Measurements from ENCODE around the gene INSRR. TPM values are rescaled to one million over a fixed set of nuclear protein-coding genes. Genes with fewer than 3 reads are reported as not detected.
A peak's percentile ranks its signal among the peaks of the same experiment; 100 is the strongest.

The INSRR gene
- total RNA-seq, 1 donor from 2014 or later, result not detected

DNA sequence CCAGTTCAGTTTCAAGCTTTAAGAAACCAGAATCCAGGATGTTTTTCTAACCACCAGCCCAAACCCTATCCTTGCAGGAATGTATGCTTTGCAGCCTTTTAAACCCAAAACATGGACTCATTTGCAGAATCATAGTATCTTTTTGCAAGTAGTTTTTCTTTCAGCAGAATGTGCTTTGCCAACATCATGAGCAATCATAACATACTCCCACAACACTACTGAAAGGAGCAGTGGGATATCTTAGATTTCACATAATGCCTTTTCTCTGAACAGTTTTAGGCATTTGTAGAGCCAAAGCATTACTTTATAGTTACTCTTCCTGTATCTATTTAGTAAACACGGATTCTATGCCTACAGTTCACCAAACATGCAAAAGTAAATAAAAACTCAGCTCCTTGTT, 32.3 kb downstream of the INSRR start:
- DNase-seq, result no peak

DNA sequence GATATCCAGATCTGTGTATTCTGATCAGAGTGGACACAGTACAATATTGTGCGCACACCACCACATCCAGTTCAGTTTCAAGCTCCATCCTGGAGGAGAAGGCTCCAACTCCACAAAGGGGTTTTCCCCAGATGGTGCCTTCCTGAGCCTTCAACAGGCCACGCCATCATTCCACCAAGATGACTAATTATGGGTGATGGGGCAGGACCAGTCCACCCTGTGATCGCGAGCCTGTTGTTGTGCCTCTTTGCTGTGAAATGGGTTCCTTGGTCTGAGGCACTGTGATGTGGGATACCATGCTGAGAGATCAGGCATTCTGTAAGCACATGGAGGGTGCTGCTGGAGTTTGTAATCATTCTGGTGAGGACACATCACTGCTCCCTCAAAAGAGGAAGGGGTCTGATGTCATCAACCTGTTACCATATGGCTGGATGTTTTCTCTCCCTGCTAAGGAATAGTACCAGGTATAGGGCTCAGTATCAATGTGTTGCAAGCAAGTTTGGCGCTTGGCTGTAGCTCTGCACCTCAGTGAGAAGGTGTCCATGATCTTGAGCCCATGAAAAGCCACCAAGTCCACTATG, 35.6 kb downstream of the INSRR start:
- DNase-seq, result no peak

DNA sequence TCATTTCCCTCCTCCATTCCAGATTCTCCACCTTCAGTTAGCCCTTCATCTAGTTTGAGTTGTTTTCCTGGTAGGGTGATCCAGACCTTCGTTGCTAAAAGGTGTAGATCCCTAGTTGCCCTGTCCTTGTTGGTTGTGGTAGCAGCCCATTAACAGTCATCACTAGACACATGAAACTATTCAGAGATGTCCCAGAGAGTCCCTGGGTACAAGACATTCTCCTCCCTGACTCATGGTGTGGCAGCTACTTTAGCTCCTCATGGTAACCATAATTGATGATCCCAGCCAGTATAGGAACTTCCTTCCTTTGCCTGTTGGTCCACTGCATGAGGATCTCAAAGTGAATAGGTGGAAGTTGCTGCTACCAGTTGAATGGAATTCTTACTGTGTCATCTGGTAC, 36.2 kb downstream of the INSRR start:
- DNase-seq, result peak; percentile 16

DNA sequence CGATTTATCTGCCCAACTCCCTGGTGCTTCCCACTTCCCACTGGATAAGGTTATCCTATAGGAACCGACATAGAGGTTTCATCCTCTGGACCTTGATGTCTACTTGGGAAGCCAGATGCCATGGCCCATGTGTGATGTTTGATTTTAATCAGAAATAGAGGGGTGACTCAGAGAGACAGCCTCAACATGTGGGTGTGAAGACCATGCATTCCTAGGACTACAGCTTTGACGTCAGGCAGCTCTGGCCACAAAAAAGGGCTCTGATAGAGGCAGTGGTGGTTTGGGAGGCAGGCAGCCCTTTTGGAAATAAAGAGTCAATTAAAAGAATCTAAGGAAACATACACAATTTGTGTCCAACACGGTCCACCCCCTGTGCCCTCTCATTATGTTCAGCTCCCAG, 37.1 kb downstream of the INSRR start:
- no peak for DNase-seq

DNA sequence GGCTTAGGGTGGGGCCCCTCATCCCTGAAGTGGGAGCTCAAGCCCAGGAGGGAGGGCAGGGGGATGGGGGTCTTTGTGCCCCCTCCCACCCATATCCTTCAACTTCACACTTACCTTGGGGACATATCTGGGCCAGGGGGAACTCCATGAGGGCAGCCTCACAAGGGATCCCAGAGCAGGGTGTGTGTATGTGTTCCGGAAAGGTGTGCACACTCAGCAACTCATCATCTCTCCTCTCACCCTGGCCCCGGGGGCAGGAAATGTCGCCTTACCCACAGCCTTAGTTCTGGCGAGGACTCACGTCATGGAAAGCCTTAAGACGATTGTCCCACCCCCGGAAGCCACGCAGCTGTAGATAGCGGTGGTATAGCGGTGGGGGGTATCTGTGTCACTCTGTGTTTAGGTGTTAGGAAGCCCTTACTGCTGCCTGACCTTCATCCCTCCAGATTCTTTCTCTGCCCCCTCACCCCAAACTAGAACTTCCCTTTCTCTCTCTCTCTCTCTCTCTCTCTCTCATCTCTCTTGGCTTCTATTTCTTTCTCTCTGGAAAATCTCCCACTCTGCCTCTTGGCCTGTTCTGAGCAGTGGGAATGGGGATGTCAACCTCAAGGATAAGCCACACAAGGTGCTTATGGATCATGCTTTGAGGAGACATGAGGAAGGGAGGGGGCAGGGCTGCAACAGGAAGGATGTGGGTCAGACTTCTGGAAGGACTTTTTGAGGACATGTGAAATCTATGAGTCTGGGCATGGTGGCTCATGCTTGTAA, 42.2 kb downstream of the INSRR start, which contains the start of gene SH2D2A:
Gene SH2D2A (minus strand): TSS at position 288 of the 768 bp plus-strand sequence. CDS start 140 bp downstream, at position 148.
- DNase-seq, result peak; percentile 52

DNA sequence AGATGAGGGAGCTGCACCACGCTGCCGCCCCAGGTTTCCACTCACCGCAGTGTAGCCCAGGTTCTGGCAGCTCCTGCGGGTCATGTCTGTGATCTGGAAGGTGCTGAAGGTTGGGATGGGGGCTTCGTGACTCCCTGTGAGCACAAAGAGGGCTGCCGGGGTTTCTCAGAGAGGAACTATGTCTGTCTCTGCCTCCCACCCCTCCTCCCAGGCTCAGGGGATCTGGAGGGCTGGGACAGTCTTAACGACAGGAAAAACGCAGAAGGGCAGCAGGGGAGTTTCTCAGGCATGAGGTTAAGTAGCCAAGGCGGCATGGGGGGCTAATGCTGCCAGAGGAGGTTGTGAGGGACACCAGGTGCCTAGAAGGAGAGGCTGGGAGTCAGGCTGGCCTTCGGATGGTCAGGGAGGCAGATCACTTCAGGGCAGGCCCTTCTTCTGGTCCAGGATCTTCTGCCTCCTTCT, 42.9 kb downstream of the INSRR start:
- DNase-seq, result no peak

DNA sequence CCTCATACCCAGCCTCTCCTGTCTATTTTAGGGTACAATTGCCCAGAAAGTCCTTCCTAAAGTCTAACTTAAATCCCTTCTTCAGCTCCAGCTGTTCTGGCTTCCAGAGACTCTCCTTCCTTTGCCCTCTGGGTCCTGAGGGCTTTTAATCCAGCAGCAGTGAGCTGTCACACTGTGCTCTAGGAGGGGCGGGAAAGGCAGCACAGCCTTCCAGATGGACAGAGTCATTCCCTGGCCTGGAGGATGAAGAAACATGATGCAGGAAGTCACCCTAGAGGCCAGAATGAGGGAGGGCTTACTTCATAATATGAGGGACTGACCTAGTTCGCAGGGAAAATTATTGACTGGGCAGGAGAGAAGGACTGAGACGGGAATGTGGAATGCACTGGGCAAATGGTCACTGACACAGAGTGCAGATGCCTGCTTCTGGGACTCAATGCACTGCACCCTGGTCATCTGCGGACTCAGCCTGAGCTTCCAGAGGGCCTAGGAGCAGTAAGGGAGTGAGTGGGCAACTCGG, 43.5 kb downstream of the INSRR start:
- DNase-seq, result peak; percentile 33

DNA sequence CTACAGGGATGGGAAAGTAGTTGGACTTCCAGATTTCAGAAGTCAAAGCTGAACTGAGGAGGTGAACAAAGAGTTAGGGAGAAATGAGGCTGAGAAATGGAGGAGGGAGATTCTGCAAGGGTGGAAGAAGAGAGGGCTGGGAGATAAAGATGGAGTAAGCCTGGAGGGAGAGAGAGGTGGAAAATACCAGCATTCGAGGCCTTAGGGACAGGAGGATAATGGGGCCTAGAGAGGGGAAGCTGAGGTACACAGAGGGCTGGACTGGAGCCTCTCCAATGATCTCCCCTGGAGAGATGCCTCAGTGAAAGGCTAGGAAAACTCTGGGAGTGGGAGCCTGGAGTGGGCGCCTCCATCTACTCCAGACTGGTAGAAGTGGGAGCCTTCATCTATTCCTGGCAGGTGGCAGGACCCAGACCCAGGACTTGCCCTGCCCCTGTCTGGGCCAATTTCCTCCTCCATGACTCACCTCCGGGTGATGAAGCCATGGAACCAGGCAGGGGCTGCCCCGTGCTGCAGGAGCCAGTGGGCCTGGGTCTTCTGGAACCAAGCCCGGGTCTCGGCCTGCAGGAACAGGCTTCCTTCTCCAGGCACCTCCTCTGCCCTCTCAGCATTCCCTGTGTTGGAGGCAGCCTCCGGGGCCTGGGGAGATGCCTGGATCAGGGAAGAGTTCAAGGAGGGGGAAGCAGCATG, 44.2 kb downstream of the INSRR start:
- DNase-seq, result peak; percentile 47

DNA sequence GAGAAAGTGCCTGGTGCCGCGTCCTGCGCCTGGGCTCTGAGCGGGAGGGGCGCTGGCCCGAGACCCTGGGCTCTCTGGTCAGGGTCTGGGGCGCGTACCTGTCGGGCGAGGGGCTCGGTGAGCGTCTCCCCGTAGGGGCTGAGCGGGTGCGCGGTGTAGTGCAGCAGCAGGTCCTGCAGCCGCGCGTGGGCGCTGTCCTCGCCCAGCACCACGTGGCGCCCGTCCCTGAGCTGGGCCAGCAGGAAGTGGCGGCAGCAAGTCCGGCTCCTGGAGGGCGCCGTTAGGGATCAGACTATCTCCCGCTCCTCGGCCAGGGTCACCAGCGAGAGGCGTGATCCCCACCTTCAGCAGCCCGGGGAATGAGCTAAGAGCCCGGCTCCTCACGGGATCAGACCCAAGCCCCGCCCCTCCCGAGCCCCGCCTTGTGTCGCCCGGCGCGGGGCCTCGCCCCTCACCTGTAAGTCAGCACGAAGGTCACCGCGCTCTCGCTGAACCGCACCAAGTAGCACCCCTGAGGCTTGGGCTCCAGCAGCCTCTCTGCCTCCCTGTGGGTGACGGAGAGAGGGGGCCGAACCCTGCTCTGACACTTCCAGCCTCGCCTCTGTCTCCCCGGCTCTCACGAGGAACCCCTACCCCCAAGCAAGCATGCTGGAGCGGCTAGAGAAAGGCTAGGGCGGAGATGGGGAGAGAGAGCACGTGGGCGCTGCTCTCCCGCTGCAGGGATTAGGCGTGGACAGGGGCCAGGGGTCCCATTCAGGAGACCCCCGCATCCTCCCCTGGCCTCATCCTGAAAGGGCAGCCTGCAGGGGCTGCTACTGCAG, 45.0 kb downstream of the INSRR start:
- DNase-seq, result peak; percentile 69

DNA sequence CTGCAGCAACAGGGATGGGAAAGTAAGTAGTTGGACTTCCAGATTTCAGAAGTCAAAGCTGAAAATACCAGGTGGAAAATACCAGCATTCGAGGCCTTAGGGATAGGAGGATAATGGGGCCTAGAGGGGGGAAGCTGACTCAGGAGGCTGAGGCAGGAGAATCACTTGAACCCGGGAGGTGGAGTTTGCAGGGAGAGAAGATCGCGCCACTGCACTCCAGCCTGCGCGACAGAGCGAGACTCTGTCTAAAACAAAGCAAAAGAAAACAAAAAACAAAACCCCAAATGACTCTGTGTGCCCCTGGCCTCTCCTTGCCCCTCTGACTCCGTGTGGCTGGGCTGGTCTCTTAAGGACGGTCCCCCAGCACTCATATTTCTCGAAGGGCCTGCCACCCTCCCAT, 45.6 kb downstream of the INSRR start:
- DNase-seq, result no peak

DNA sequence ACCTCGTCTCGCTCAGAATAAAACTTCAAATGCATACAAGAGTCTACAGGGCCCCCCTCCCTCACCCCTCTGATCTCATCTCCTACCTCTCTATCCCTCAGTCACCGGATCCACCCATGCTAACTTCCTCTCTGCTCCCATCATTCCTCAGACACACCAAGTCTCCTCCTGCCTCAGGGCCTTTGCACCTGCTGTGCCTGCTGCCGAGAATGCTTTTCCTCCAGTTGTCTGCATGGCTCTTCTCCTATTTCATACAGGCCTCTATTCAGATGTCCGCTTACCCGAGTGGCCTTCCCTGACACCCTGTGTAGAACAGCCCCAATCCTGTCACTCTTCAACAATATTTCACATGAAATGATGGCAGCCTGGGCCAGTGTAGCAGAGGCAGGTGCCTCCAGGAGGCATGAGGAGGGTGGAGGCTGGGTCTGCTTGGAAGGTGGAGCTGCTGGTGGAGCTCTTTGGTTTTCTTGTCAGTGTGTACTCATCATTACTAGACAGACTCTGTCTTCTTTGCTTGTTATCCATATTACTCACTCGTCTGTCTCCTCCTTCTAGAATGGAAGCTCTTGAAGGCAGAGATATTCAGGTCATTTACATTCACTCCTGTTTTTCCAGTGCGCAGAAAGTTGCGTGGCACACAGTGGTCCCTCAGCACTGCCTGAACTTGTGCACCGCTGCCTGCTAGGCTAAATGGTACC, 46.5 kb downstream of the INSRR start:
- no peak for DNase-seq

DNA sequence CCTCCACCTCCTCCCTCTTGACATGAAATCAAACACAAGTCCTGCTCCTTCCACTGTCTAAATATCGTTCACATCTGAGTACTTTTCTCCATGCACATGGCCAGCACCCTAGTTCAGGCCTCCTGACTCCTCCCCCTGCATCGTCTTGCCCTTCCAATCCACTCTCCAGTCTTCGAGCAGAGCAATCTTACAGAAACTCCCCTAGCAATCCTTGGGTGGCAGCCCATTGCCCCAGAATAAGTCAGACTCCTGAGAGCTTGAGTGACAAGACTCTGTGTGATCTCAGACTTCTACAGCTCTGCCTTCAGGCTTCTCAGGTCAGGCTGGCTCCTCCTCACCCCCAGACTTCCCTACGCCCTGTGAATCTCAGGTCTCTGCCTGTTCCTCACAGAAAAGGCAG, 47.7 kb downstream of the INSRR start:
- DNase-seq, result no peak

DNA sequence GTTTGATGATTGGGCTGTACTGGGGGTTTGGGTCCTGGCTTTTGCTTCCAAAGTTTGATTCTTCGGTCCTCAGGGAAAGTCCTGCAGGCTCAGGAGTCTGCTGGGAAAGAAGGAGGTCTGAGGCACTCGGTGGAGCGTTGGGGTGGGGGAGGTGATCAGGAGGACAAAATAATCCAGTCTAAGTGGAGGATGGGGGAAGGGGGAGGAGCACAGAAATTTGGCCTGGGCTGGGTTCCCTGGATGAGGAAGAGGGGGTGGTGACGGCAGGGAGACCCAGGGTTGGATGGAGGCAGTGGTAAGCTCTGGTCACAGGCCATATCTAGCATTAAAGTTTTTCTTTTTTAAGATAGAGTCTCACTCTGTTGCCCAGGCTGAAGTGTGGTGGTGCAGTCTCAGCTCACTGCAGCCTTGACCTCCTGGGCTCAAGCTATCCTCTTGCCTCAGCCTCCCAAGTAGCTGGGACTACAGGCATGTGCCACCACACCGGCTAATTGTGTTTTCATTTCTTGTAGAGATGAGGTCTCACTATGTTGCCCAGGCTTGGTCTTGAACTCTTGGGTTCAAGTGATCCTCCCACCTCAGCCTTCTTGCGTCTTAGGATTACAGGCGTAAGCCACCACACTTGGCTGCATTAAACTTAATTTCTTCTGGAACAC, 49.1 kb downstream of the INSRR start:
- no peak for DNase-seq

DNA sequence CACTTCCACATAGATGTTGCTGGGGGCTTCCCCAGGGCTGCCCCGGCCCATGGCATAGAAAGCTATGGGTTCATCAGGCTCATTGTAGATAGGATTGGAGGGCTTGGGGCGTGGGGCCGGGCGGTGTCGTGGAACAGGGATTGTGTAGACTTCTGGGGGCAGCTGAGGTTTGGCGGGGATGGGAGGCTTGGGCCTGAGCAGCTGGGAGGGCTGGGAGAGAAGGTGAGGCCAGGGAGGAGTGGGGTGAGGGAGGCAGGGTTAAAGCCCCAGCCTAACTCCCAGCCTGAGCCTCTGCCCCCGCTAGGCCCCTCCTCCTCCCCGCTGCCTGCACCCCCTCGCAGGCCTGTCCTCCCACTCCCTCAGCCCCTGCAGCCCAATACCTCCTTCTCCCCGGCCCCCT, 49.6 kb downstream of the INSRR start:
- DNase-seq, result no peak

DNA sequence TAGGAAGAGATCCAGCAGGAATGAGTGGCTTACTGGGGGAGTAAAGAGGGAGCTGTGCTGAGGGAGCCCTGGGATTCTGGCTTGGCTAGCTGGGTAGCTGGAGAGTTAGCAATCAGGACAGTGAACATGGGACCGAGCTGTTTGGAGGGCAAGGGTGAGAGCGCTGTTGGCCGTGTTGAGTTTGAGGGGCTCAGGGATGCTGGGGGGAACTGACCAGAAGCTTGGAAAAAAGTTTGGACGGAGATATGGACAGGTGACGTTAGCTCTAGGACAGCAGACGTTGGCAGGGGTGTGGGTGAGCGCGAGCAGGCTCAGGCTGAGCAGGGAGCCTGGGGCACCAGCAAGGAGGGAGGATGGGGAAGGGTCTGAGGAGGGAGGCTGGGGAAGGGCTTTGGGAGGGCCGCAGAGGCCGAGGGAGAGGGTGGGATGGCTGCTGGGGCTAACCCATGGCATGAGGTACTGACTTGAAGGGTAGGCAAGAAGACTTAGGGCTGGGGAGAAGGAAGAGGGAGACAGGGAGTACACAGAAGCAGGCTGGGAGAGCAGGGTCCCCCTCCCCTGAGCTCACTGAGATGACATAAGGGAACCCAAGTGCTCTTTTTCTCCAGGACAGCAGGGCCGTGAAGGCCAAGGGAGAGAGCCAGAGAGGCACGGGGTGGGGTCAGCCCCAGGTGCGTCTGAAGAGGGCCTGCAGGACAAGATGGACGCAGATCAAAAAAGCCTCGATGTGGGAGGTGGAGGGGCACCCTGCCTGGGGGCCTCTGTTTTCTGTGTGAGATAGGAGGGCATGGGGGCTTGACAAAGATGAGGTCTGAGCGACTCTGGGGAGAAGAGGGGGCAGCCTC, 50.5 kb downstream of the INSRR start:
- DNase-seq, result no peak

DNA sequence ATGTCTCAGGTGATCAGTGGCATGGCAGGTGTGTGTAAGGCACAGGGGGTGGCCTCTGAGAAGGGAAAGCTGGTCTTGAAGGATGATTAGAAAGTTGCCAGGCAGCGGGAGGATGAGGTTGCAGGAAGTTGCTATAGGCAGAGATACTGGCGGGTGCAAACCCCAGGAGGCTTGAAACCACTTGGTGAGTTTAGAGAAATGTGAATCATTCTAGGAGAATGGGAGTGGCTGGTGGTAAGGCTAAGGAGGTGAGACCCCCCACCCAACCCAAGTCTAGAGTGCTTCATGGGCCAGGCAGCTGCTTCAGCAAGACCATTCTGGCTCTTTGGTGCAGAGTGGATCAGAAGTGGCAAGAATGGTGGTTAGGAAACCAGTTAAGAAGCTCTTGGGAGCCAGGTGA, 51.3 kb downstream of the INSRR start:
- DNase-seq, result no peak

DNA sequence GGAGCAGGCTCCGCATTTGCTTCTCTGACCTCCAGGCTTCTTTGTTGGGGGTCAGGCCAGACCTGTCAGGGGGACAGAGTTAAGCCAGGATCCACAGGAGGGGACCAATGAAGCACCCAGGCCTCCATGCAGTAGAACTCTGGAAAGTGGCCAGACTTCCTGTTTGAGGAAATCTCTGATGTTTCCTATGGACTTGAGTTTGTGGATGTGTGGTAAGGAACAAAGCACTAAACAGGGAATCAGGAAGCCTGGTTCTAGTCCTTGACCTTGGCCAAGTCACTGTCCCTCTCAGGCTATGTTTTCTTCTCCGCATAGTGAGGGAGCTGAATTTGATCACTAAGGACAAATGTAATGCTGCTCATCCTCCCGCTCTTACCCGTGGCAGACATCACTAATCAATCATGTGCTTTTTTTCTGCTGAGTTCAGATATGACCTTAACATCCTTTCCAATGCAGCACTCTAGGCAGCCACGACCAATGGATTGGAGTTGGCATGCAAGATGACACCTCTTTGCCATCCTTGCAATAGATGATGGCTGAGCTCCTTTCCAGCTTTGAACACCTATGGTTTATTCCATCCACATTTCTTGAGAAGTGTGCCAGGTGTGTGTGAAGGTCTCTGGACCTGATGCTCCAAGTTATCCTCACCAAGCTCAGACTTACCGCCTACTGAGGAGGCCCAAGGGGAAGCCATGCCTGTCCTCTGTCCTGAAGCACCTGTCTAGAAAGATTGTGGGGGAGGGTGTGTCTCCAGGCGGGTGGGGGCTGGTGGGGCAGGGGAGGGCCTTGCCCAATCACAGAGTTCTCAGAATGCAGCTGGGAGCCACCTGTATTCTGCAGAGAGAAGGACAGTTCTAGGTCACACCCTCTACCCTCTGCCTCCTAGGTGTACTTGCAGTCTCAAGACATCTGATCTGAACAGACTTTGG, 52.1 kb downstream of the INSRR start:
- peak; percentile 72 for DNase-seq

DNA sequence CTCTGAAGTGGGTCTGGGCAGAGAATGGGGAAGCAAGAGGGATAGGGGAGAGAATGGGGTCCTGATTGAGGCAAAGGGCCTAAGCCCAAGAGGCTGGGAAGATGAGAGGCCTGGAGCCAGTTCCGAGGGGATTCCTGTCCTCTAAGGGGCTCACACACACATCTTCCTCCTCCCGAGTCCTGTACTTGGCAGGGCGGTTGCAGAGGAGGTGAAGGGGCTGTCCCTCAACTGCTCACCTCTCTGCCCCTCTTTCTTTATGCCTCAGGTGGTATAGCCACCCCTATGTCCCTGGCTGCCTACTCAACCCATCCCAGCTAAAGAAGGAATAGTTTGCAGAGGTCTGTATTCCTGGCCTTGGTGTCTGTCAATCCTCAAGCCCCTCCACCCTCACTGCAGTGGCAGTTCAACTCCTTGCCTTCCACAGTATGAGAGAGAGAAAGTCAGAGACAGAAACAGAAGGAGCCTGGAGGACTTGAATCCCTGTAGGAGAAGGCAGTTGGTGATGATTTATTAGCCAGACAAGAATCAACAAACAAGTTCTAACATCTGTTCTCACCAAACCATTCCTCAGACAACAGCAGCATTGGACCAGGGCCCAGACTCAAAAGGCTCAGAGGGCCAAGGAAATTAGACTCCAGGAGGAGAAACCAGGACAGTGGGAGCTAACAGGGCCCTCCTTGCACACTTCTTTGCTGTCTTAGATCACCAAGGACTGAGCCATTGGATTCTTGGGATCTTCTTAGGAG, 53.0 kb downstream of the INSRR start:
- DNase-seq, result peak; percentile 33
